Central memory CD4-positive, alpha-beta T cell (primary cell): ENCODE measurements around the gene SQOR.

Experiments used
- DNase-seq: peaks from one replicate; pipeline ENCODE4 v3.0.0; 2022

SQOR gene

DNA sequence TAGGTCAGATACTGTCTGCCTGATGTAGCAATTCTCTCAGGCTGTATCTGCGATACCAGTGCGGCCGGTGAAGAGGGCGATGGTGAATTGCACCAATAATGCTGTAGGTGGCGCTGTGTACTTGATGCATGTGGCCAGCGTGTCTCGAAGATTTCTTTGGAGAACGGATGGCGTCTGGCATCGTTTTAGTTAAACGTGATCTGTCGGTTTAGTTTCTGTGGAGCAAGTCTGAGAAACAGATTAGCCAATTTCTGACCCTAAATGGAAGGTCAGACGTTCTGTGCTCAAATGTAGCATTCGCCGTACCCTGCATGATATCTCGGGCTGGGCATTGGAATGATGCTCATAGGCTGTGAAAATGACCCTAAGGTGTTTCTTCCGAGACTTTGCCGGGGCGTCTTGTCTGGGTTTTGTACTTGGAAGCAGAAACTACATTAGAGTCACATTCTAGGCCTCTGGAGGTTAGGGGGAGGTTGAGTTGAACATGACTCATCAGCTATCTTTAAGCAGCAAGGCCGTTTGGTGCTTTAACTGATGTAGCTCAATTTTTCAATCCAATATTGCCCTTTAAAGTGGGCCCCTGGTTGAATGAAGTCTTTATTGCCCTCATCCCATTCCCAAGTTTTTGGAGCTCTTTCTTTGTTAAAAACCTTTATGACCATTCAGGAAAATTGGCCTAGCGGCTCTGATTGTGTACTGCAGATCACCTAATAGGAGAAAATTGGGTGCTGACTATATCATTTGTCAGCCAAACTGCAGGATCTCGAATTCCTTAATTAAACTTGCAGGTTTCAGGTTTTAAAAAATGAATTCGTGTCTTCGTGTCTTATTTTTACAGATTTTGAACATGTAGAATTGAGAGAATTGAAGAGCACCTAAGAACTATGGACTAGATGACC lies 80.0 kb downstream of the SQOR start:
- no peak for DNase-seq

- no peak for DNase-seq
Observed at GRCh38 chr15:45715528-45715927, 80.7 kb downstream of the SQOR start.

GRCh38 chr15:45719490-45719889 lies 84.7 kb downstream of the SQOR start:
- no peak for DNase-seq

GRCh38 chr15:45720183-45720582 lies 85.4 kb downstream of the SQOR start:
- DNase-seq = no peak

GRCh38 chr15:45728641-45729040 lies 93.8 kb downstream of the SQOR start:
- no peak for DNase-seq

GRCh38 chr15:45729141-45729540 lies 94.3 kb downstream of the SQOR start:
- DNase-seq = no peak

- DNase-seq = no peak
Observed at GRCh38 chr15:45731343-45731742, 96.5 kb downstream of the SQOR start.

DNA sequence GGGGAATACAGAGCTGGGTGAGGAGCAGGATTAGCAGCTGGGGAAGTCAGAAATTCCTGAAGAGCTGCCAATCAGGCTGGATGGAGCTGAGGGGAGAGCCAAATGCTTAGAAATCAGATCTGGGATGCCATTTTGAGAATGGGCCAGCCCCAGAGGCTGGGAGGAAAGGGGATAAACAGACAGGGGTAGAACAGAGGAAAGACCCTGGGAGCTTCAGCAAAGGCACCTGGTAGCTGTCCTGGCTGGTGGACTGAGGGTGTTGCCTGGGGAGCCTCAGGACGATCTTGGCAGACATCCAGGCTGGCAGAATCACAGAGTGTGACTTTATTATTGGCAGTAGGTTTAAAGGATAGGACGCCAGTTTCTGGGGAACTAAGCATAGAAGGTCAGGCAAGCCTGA lies 97.8 kb downstream of the SQOR start:
- no peak for DNase-seq

DNA sequence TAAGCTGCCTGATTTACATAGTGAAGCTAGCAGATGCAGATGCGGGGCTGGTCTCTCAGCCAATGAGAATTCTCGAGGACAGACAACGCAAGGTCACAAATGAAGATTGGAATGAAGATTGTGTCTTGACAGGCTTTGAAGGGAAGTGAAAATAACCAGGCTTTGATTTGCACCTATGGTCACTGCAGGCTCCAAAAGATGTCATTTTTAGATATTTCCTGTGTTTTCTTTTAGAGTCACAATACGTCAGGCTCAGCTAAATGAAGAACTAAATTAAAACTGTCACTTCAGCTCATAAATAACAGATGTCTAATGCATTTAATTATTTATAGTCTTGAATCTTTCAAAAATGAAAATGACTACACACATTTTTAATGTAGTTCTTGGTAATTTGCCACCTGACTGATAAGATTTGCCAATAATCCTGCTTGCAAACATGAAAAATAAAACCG lies 99.5 kb downstream of the SQOR start:
- DNase-seq = no peak
